GM12878 (cell line): Measurements from ENCODE around the gene FN1. TPM values are rescaled to one million over a fixed set of nuclear protein-coding genes. Genes with fewer than 3 reads are reported as not detected.

ENCODE experiments used
- ATAC-seq: fragments of 200-7000 bp; cut with Tn5 transposase; 3 replicates; pipeline ENCODE4 v1.9.1; 2020; ENCODE audit warnings: mild to moderate bottlenecking, moderate library complexity
- BruUV-seq: library from RNA; stranded (reverse); fragments of 400-500 nt; replicated peaks from 2 replicates; lab custom pipeline; 2021; lab: Mats Ljungman, UMichigan
- CTCF ChIA-PET: fragments of 300-600 bp; sonication (Branson Sonifier 250); formaldehyde crosslinking; extraction: SDS; loops from one replicate; lab custom pipeline; 2021; ENCODE audit warnings: inconsistent platforms; lab: Yijun Ruan, JAX
- POLR2A ChIA-PET: fragments of 350-600 bp; formaldehyde crosslinking; extraction: SDS; loops from one replicate; lab custom pipeline; 2021; ENCODE audit warnings: inconsistent platforms; lab: Charles Lee
- RAD21 ChIA-PET: fragments of 300-600 bp; sonication (Branson Sonifier 250); formaldehyde crosslinking; loops from one replicate; lab custom pipeline; 2023; ENCODE audit warnings: antibody characterized with exemption; ENCODE audit not compliant: unreplicated experiment; lab: Charles Lee
- SMC1A ChIA-PET: fragments of 300-600 bp; sonication (Branson Sonifier 250); formaldehyde crosslinking; loops from one replicate; lab custom pipeline; 2023; ENCODE audit not compliant: unreplicated experiment, uncharacterized antibody; lab: Charles Lee
- DNase-seq: peaks from one replicate; pipeline ENCODE4 v3.0.0-alpha.2; 2011; ENCODE audit warnings: low read depth, low spot score
- FAIRE-seq: peaks from 3 replicates; lab custom pipeline; 2011; peaks lifted over from hg19 to GRCh38; lab: Jason Lieb, UNC
- H2AFZ ChIP-seq: 2 replicates; pipeline ENCODE4 v1.6.0; 2011; ENCODE audit warnings: low read depth, low read length, control low read depth; ENCODE audit not compliant: control insufficient read depth
- H3K27ac ChIP-seq: 2 replicates; pipeline ENCODE4 v1.5.1; 2011; ENCODE audit warnings: control low read depth; ENCODE audit not compliant: control insufficient read depth, insufficient read depth
- H3K27me3 ChIP-seq, 2 experiments: replicated peaks in 1 of 2; 2 replicates each; pipeline versions ENCODE4 v1.6.0 to v1.6.1; 2011; ENCODE audit warnings: low read length in 1 of 2; ENCODE audit not compliant: control insufficient read depth in 2 of 2, insufficient read depth in 2 of 2
- H3K36me3 ChIP-seq, 2 experiments: 2 replicates each; pipeline ENCODE4 v1.5.1; 2011; ENCODE audit warnings: low read length in 1 of 2; ENCODE audit not compliant: control insufficient read depth in 2 of 2, insufficient read depth in 2 of 2
- H3K4me1 ChIP-seq: 2 replicates; pipeline ENCODE4 v1.6.1; 2011; ENCODE audit warnings: mild to moderate bottlenecking, low read length, moderate library complexity, mixed read lengths; ENCODE audit not compliant: control insufficient read depth, insufficient read depth
- H3K4me2 ChIP-seq: 2 replicates; pipeline ENCODE4 v1.6.0; 2011; ENCODE audit warnings: control low read depth; ENCODE audit not compliant: control insufficient read depth, insufficient read depth
- H3K4me3 ChIP-seq: fragments of 200-600 bp; sonication (generic); 2 replicates; pipeline ENCODE4 v1.5.1; 2016
- H3K79me2 ChIP-seq: 2 replicates; pipeline ENCODE4 v1.6.0; 2011; ENCODE audit warnings: low read length; ENCODE audit not compliant: control insufficient read depth, insufficient read depth
- H3K9ac ChIP-seq: 2 replicates; pipeline ENCODE4 v1.8.0; 2011; ENCODE audit warnings: low read length, control low read depth, mixed read lengths; ENCODE audit not compliant: control insufficient read depth, insufficient read depth
- H3K9me3 ChIP-seq: replicated peaks from 3 replicates; pipeline ENCODE4 v1.5.1; 2011; ENCODE audit warnings: mild to moderate bottlenecking, low read length; ENCODE audit not compliant: control insufficient read depth, insufficient read depth
- H4K20me1 ChIP-seq: 2 replicates; pipeline ENCODE4 v1.6.0; 2011; ENCODE audit not compliant: control insufficient read depth, insufficient read depth
- IRF3 ChIP-seq: fragments of 450-650 bp; IDR thresholded peaks from 2 replicates; pipeline ENCODE4 v1.6.1; 2014; ENCODE audit warnings: mild to moderate bottlenecking
- MXI1 ChIP-seq: fragments of 150-350 bp; IDR thresholded peaks from 2 replicates; pipeline ENCODE4 v1.6.1; 2011; ENCODE audit warnings: low read depth, mild to moderate bottlenecking, inconsistent platforms, low read length, improper control_type of control experiment
- RAD21 ChIP-seq: IDR thresholded peaks from 2 replicates; pipeline ENCODE4 v1.6.1; 2011; ENCODE audit warnings: mild to moderate bottlenecking, low read depth, low read length, moderate library complexity; ENCODE audit not compliant: insufficient read depth
- USF2 ChIP-seq: IDR thresholded peaks from 2 replicates; pipeline ENCODE4 v1.6.1; 2011; ENCODE audit warnings: low read depth, low read length, improper control_type of control experiment, borderline replicate concordance
- WGBS: methylation state at CpG from one replicate; pipeline ENCODE4 v1.1.6; 2016; ENCODE audit warnings: low lambda C conversion rate; ENCODE audit not compliant: insufficient replicate concordance, insufficient coverage; ENCODE audit errors: missing lambda C conversion rate; 5-methylcytosine and 5-hydroxymethylcytosine counted together
- in situ Hi-C: fragments of 300-500 bp; cut with MboI; formaldehyde crosslinking; loops from 9 replicates; pipeline ENCODE4 v1.14.3; 2018; ENCODE audit warnings: mixed read lengths
- intact Hi-C: fragments of 100-400 bp; cut with micrococcal nuclease; formaldehyde crosslinking; loops from one replicate; pipeline ENCODE4 v1.14.2; 2022; ENCODE audit not compliant: unreplicated experiment
- polyA plus RNA-seq, 11 experiments: library from polyadenylated mRNA; depleted of rRNA in 4 of 11; unstranded in 6 of 11; stranded (reverse) in 5 of 11; fragments of >200 nt; fragmentation: Nextera tagmentation in 4 of 11; fragmentation: Illumina TruSeq in 1 of 11; extraction: Ambion mirVana in 4 of 11; extraction: Trizol in 1 of 11; gene quantifications; 1 replicate in 1 of 11; 2 replicates in 10 of 11; pipeline versions ENCODE4 v1.2.1 to v1.2.3, GENCODE V29; 2011 to 2016; ENCODE audit warnings: inconsistent platforms in 2 of 11, missing spikeins in 2 of 11, low read depth in 1 of 11
- total RNA-seq, 4 experiments: library from RNA; depleted of rRNA in 3 of 4; stranded (reverse); fragments of >200 nt in 3 of 4; fragmentation: Illumina TruSeq in 1 of 4; extraction: Trizol in 1 of 4; gene quantifications; 2 replicates each; pipeline versions ENCODE4 v1.2.1 to v1.2.3, GENCODE V29; 2013 to 2021

Gene FN1
- total and polyA plus RNA-seq, 10 of the 15 experiments (the other 5 are each of a cell fraction or from before 2014, with no cell fraction given): 0.60 to 9.4 (median 1.5) TPM

- Histone ChIP-seq H3K9ac (no peak overlapping the region), H3K9me3 (no peaks in the 10 kb centered on the region), H3K27me3 (no peaks in the 10 kb centered on the region), H3K4me3 (no peak overlapping the region), H4K20me1 (no peaks in the 10 kb centered on the region), H3K36me3 (no peaks in the 10 kb centered on the region), H3K4me1 (no peaks in the 10 kb centered on the region), H3K4me2 (no peak overlapping the region), H3K27ac (no peak overlapping the region), H2AFZ (no peak overlapping the region), H3K79me2 (no peaks in the 10 kb centered on the region)
- ChIA-PET CTCF (interaction anchor here (0.7 to 2.5 kb wide), 4 partner anchors 377 to 480 kb away, joined by 3 to 12 read pairs (median 5); no protein-coding TSS in a partner anchor), SMC1A (interaction anchor here (0.8 to 4.8 kb wide), 7 partner anchors 10 to 468 kb away, joined by 3 to 27 read pairs (median 3); no protein-coding TSS in a partner anchor), RAD21 (no interaction called here), POLR2A (no interaction called here)
- ATAC-seq (no peak), FAIRE-seq (no peak), DNase-seq (no peak)
- in situ Hi-C loops (loop anchor here (25.0 kb wide), 1 partner anchor 461 kb away; no protein-coding TSS in a partner anchor), intact Hi-C loops (loop anchor here (5.0 to 10.0 kb wide), 2 partner anchors 214 to 376 kb away; no protein-coding TSS in a partner anchor)
- no TSS peak for BruUV-seq
- TF ChIP-seq MXI1 (no peak), IRF3 (no peak), USF2 (no peak), RAD21 (no peak)
- WGBS: 46% methylated on average over 6 of the region's 6 CpGs
Observed at GRCh38 chr2:215451012-215451756, 15.3 kb upstream of the FN1 start.
